ENCODE results near the gene VAV3.

GRCh38 chr1:107877745-107878144 is 87.2 kb downstream of the VAV3 start:
- TF ChIP-seq CTCF (IDR thresholded peaks at IDR 0.05) (no peak), POLR2A (IDR thresholded peaks at IDR 0.05) (no peak)

Measured in body of pancreas (tissue), 4 donors.